Measurements from ENCODE around the gene AMOT.
"Not testable (repeated sequence)": the region's sequence is repeated elsewhere in the genome, so short reads cannot be mapped to it uniquely, and the experiment has no call there.

AMOT gene, protein sequence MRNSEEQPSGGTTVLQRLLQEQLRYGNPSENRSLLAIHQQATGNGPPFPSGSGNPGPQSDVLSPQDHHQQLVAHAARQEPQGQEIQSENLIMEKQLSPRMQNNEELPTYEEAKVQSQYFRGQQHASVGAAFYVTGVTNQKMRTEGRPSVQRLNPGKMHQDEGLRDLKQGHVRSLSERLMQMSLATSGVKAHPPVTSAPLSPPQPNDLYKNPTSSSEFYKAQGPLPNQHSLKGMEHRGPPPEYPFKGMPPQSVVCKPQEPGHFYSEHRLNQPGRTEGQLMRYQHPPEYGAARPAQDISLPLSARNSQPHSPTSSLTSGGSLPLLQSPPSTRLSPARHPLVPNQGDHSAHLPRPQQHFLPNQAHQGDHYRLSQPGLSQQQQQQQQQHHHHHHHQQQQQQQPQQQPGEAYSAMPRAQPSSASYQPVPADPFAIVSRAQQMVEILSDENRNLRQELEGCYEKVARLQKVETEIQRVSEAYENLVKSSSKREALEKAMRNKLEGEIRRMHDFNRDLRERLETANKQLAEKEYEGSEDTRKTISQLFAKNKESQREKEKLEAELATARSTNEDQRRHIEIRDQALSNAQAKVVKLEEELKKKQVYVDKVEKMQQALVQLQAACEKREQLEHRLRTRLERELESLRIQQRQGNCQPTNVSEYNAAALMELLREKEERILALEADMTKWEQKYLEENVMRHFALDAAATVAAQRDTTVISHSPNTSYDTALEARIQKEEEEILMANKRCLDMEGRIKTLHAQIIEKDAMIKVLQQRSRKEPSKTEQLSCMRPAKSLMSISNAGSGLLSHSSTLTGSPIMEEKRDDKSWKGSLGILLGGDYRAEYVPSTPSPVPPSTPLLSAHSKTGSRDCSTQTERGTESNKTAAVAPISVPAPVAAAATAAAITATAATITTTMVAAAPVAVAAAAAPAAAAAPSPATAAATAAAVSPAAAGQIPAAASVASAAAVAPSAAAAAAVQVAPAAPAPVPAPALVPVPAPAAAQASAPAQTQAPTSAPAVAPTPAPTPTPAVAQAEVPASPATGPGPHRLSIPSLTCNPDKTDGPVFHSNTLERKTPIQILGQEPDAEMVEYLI

DNA sequence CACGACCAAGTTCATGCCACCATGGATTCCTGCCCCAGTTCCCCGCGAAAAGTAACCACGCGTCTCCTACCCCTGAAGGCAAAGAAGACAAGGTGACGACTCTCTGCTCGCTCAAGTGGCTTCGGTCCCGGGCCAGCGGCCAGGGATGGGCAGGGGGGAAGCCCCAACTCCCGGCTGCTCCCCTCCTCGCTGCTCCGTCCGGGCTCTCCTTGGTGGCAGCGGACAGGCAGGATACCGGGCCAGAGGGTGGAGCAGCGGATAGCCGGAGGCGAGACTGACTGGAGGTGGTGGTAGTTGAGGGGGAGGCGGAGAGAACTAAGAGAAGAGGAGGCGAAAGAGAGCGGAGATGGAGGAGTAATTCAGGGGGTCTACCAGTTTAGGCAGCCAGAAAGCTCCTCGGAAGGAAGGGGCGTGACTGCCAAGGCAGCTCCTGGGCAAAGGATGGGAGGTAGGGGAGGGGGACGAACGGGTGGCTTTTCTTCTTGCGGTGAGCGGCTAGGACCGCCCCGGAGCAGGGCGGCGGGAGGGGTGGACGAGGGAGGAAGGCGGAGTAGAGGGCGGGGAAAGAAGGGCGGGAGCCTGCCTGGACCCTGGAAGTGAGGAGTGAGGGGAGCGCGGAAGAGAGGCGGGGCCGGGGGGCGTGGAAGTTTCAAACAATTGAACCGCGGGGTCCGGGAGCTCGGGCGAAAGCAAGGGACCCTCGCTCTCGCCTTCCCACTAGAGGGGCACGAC is at the start of gene AMOT:
TSS of gene AMOT (minus strand) at position 450 of the 732 bp plus-strand sequence. CDS start 17,705 bp downstream, outside the sequence.
- DNase-seq (ENCODE audit: low read depth): peak; percentile 31

DNA sequence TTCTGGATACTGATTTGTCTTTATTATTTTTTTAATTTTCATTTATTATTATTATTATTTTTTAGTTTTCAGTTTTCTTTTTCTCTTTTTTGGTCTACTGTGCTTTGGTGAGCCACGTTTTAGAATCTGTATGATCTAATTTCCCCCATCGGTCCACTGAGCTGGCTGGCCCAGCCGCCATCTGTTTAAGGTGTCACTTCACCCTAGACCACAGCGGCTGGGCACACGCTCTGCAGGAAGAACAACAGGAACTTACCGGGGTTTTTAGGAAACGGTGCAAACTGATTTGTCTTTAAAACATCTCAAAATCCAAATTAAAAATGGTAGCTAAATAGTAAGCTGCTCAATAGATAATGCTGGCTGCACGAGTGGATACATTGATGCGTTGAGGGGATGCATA is 48.8 kb upstream of the AMOT start:
- DNase-seq (ENCODE audit: low read depth): no peak

DNA sequence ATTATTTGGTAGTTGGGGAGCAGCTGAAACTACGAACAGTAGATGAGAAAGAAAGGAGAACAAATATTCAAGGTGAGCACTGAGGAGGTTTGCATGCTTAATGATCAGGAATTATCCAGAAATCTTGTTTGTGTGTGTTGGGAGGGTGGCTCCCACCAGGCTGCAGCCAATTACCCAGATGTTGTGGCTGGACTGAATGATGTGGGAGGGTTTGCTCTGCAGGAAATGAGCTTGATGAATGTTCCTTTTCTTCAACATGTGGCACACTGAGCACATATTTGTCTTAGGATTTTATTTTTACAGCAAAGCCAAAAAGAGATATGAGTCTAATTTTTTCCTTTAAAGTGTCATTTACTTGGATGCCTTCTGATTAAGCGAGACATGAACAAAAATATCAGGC is 48.3 kb upstream of the AMOT start:
- DNase-seq (ENCODE audit: low read depth): no peak

DNA sequence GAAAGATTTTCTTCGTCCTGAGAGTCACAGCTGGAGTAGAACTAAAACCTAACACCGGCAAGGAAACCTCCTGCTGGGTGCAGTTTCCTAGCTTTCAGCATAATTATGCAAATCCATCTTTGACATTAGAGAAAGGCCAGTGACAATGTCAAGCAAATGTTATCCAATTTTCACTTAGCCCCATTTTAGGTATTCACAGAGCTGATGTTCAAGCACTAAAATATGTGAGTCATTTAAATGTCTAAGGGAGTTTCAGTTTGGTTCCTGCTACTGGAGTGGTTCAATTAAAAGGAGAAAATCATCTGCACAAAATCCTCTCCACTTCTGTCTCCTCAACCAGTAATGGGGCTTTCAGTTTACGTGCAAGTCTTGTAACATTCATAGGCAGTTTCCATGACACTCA is 37.1 kb upstream of the AMOT start:
- DNase-seq (ENCODE audit: low read depth): no peak

DNA sequence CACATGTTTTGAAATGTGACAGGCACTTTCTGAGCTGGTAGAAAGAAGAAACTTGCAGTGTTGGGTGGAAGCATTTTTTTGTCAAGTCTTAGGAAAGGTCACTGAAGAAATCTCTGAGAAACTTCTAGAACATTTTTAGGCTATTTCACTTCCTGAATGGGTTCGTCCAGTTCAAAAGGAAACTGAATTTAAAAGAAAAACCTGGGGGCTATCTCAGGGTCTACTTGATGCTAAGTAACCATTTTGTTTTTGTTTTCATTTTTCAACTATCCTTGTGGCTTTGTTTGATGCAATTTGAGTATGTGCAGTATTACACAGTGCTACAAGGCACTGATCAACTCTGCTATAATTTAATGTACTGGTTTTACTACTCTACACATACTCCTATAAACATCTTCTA is 34.0 kb upstream of the AMOT start:
- no peak for DNase-seq (ENCODE audit: low read depth)

DNA sequence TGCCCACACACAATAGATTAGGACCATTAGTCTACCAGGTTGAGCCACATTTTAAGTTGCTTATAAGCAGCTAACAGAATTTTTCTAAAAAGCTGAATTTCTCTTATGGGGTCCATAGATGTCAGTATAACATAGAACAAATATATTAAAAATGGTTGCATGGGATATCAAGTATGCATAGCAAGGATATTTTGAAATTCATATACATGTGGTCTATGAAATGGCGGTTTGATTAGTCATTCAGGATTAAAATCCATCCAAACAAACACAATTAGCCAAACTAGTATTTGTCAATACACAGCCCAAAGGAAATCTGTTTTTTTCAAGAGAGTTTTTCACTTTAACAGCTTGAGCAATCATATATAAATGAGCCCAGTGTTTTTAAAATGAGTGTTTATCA is 33.5 kb upstream of the AMOT start:
- DNase-seq (ENCODE audit: low read depth): no peak

DNA sequence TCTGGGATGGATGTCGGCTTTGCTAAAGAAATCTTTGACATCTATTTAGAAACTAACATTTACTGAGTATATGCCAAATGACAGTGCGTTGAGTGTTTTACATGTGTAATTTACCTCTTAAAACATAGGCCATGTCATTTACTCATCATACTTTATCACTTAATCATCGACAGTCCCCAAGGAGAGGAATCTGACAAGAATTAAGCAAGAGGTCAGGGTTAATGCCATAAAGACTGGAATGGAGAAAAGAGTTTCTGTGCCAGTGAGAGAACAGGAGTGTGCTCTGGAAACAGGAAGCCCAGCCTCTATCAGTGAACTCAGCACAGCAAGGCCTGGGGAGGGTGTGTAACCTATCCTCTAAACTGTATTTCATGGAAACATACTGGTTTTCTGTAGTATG is 28.0 kb upstream of the AMOT start:
- DNase-seq (ENCODE audit: low read depth): no peak

DNA sequence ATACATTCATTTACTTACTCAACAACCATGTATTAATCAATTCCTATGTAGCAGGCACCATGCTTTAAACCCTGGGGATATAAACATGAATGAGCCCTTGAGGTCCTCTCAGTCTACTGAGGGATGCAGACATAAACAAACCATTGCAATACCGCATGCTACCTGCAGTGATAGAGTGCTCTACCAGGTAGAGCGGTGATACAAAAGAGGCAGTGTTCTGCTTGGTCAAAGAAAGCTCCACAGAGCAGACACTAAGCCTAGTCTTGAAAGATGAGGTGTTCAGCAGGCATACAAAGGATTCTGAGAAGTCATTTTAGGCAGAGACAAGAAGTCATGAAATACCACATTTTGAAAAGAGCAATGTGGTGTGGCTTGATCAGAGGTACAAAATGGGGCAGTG is 26.9 kb upstream of the AMOT start:
- DNase-seq (ENCODE audit: low read depth): no peak

DNA sequence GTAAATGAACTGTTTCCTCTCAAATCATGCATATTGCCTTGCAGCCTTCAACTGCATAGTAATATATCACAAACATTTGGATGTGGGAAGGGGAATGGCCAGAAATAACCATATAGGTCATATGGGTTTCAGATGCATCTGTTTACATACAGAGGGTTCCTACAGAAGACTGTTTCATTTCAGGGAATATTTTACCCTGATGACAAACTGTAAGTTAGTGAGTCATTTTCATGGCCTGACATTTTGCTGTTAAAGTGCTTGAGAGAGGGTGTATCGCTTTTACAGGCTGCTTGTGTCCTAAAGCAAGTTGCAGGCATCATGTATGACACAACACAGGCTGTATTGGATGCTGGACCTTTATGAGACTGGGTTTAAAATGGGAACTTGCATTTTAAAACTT is 25.5 kb upstream of the AMOT start:
- DNase-seq (ENCODE audit: low read depth): no peak

DNA sequence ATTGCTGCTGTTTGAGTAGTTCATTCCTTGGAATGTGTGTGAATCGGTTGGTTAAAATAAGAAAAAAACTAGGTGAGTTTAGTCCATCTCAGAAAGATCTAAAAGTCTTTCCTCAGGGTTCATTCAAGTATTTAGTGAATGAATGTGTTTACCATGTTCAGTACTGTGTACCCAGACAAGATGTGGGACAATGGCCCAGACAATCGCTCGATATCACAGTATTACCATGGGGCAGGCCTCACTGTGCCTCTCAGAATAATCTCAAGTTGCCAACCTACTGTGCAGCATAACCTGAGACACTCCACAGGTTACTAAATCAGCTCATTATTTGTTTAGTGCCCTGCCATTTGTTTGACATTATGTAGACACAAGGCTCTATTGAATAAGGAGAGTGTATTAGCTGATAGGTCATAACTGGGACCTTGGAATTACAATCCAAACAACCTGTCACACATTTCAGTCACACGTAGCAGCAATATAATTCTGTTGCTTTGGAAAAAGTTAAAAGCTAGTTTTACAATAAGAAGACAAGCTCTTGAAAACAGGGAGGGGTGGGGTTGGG is 24.9 kb upstream of the AMOT start:
- DNase-seq (ENCODE audit: low read depth): no peak

DNA sequence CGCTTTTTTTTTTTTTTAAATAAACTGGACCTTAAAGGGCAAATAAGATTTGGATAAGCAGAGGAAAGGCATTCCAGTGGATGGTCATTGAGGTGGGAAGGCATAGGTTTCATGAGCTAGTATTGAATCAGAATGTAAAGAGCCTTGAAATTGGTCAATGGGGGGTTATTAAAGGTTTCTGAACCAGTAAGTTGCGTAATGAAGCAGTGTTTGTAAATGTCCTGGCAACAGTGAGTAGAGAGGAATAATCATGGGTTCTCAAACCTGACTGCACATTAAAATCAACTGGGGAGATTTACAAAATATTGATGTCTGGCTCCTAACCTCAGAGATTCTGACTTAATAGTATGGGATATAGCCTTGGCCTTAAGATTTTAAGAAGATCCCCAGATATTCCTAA is 23.2 kb upstream of the AMOT start:
- DNase-seq (ENCODE audit: low read depth): no peak

DNA sequence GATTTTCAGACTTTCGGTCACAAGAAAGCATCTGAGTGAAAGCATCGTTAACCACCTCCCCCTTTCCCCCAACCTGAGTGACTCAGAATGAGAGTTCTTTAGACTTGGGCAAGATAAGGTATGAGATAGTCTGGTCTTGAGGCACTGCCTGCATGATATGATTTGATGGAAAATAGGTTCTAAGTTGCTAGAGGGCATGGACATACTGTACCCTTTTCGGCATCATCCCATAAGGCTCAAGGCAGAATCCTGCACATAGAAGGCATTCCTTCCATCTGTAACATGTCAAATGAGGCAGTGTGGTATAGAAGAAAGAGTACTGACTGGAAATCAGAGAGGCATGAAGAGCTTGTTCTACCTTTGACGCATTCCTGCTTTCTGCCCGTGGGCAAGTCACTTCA is 16.8 kb upstream of the AMOT start:
- DNase-seq (ENCODE audit: low read depth): no peak

DNA sequence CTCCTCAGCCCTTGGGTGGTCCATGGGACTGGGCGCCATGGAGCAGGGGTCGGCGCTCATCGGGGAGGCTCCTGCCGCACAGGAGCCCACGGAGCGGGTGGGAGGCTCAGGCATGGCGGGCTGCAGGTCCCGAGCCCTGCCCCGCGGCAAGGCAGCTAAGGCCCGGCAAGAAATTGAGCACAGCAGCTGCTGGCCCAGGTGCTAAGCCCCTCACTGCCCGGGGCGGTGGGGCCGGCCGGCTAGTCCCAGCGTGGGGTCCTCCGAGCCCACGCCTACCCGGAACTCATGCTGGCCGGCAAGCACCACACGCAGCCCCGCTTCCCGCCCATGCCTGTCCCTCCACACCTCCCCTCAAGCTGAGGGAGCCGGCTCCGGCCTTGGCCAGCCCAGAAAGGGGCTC is 14.3 kb upstream of the AMOT start:
- not testable (repeated sequence) for DNase-seq (ENCODE audit: low read depth)

DNA sequence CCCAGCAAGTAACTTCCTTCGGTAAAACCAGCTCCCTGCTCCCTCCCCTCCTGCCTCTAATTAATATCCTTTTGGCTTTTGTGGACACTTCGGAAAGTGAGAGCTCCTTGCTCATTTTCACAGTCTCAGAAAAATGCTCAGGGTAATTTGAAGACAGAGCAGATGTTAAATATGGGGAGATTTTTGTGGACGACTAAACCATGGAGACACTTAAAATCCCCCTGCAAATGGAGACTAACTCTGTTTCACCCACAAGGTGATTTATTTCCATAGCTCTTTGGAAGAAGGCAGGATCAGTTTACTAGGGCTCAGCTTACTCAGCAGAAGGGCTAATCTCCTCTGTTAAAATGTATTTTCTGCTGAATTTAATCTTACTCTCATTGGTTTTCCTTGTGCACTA is 12.2 kb upstream of the AMOT start:
- no peak for DNase-seq (ENCODE audit: low read depth)

DNA sequence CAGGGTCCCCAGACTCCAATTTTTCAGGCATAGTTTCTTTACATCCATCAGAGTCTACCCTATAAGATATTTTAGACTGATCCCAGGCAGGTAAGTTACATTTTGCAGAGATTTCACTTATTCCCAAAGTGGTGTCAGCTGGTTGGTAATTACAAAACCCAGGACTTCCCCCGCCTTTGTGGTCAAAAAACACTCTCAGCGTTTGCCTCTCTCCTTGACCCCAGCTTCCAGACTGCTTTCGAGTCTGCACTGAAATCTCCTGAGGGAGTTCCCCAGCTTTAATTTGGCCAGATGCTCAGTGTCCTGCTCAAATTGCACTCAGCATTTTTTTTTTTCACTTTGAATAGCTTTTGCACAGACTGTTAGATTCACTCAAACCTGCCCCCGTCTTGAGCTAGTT is 11.2 kb upstream of the AMOT start:
- DNase-seq (ENCODE audit: low read depth): no peak

DNA sequence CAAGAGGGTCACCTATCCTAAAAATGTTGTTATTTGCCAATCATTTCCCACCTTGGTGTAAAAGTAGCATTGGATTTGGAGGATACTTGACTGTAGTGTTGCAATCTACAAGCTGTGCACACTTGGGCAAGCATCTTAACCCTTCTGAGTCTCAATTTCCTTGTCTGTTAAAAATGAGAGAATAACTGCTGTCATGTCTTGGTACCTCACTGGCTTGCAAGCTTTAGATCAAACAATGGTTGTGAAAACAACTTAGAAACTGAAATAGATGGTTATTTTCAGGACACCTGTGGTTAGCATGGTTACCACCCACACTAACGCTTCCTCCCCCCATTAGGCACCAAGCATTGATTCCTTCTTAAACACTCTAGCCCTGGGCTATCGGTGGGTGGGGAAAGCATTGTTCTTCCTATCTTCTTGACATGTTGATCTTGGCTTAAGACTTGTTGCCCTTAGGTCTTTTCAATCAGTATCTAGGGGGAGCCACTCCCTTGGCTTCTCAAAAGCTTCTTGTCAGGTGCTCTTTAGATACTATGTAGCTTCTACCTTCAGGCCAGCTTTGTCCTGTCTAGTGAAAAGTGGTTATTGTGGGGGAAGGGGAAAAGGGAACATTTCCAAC is 10.6 kb upstream of the AMOT start:
- no peak for DNase-seq (ENCODE audit: low read depth)

DNA sequence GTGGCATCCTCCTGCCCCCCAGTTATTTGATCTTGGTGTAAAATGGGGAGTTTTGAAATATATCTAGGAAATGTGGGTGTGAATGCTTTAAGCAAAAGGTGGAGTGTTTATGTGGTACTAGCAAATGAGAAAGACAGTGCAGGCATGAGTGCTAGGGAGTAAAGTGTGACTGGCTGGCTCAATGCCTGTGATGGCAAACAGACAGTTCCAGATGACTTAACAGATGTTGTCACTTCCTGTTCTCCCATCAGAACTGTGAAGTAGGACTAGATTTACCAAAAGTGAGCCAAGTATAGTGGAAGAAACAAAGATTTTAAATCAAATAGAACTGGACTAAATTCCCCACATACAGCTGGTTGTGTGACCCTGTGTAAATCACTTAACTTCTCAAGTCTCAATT is 8.4 kb upstream of the AMOT start:
- DNase-seq (ENCODE audit: low read depth): no peak

DNA sequence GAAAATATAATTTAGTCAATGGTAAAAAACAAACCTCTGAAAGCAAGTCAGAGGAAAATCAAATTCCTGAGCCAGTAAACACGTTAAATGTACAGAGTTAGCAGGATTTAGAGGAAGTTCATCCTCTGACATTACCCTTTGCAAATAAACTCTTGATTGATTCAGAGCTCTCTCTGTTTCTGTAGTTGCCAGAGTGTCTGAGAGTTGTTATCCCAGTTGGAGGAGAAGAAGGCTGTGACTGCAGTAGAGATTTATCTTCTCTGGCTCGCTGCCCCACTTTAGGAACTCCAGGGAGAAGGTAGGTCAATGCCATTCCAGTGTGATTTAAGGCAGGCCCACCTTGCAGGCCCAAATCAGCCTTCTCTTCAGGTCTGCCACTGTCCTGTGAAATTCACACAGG is 6.2 kb upstream of the AMOT start:
- DNase-seq (ENCODE audit: low read depth): no peak

DNA sequence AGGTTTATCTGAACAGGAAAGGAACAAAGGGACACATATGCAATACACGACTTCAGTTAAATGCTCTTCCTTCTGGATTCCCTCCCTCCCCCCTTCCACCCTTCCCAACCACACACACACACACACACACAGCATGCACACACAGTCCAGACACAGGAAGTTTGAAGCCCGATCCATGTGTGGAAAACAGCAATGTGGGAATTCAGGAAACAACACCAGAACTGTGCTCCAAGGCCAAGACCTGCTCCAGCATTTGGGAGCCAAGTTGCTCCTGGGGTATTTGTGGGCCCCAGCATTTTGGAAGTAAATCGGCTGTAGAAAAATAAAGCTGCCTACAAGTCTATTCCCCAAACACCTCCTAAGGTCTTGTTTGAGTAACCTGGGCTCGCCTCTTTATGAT is 5.6 kb upstream of the AMOT start:
- DNase-seq (ENCODE audit: low read depth): no peak

DNA sequence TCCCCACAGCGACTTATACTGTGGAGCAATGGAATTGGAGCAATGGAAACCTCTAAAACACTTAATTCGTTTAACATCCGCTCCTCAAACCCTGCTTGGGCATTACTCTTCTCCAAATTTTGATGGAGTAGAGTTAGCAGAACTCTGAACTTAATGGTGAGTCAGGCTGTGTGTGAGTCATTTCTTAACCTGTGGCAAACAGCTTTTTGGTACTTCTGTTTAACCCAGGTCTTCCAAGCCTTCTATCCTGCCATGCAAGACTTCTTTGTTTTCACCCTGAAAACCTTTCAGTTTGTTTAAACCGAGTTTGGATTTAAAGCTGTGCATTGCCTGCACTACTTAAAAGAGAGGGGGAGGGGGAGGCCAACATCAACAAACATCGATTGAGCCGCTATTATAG is 3.6 kb upstream of the AMOT start:
- no peak for DNase-seq (ENCODE audit: low read depth)

DNA sequence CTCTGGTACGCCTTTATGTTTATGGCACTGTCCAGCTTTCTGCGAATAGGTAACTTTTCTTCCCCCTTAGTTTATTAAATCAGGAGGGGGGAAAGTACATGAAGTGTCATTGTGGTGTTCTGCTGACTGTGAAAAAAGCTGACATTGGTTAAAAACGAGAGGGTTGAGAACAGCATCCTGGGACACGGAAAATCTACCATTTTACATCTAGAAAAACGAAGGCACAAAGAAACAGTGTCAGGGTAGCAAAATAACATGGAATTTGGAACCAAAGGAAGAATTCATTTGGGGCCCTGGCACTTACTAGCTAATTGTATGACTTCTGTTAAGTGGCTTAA is 1.2 kb upstream of the AMOT start:
- no peak for DNase-seq (ENCODE audit: low read depth)
